K562 (cell line): Measurements from ENCODE around the gene ZNF598. TPM values are rescaled to one million over a fixed set of nuclear protein-coding genes. Genes with fewer than 3 reads are reported as not detected.

Experiments
- ATAC-seq: fragments of 200-7000 bp; cut with Tn5 transposase; 3 replicates; pipeline ENCODE4 v1.9.1; 2020; ENCODE audit warnings: moderate library complexity
- BruUV-seq: library from RNA; stranded (reverse); fragments of 400-500 nt; replicated peaks from 2 replicates; lab custom pipeline; 2021; lab: Mats Ljungman, UMichigan
- CTCF ChIA-PET: fragments of 300-600 bp; formaldehyde crosslinking; extraction: SDS; loops from one replicate; lab custom pipeline; 2021; ENCODE audit warnings: low intra/inter-chr PET ratio; lab: Yijun Ruan, JAX
- POLR2A ChIA-PET: fragments of 300-600, 350-650 bp; sonication (Branson Sonifier 250); formaldehyde crosslinking; extraction: SDS; loops from one replicate; lab custom pipeline; 2021; ENCODE audit warnings: antibody characterized with exemption, inconsistent platforms; lab: Yijun Ruan, JAX
- DNase-seq, 4 experiments: peaks; one replicate each; pipeline versions ENCODE4 v3.0.0 to v3.0.0-alpha.2; 2011 to 2018; ENCODE audit warnings: low spot score in 3 of 4, mixed read lengths in 3 of 4; ENCODE audit errors: extremely low read depth in 1 of 4
- FAIRE-seq: peaks from 2 replicates; lab custom pipeline; 2011; peaks lifted over from hg19 to GRCh38; lab: Jason Lieb, UNC
- H2AFZ ChIP-seq: 2 replicates; pipeline ENCODE4 v1.6.0; 2011; ENCODE audit warnings: low read depth, low read length, control low read depth, inconsistent platforms
- H3K27ac ChIP-seq: fragments of 200-600 bp; 3 replicates; pipeline ENCODE4 v1.8.0; 2011; ENCODE audit warnings: low read depth, mild to moderate bottlenecking, control low read depth, inconsistent platforms, low read length, moderate library complexity, mixed read lengths; ENCODE audit errors: extremely low read depth
- H3K27me3 ChIP-seq, 2 experiments: fragments of 300-600 bp in 1 of 2; 2 replicates in 1 of 2; 3 replicates in 1 of 2; pipeline versions ENCODE4 v1.6.0 to v1.8.0; 2011; ENCODE audit warnings: inconsistent platforms in 2 of 2, low read length in 2 of 2, mild to moderate bottlenecking in 1 of 2, mixed read lengths in 1 of 2, moderate library complexity in 1 of 2; ENCODE audit not compliant: control insufficient read depth in 2 of 2, insufficient read depth in 2 of 2
- H3K36me3 ChIP-seq: fragments of 300-600 bp; 3 replicates; pipeline ENCODE4 v1.8.0; 2011; ENCODE audit warnings: mild to moderate bottlenecking, low read length, inconsistent platforms; ENCODE audit not compliant: control insufficient read depth, insufficient read depth
- H3K4me1 ChIP-seq, 2 experiments: fragments of 200-600 bp in 1 of 2; replicated peaks in 1 of 2; 2 replicates in 1 of 2; 3 replicates in 1 of 2; pipeline versions ENCODE4 v1.5.1 to v1.8.0; 2011; ENCODE audit warnings: inconsistent platforms in 2 of 2, low read length in 2 of 2, mild to moderate bottlenecking in 1 of 2, mixed read lengths in 1 of 2, moderate library complexity in 1 of 2; ENCODE audit not compliant: control insufficient read depth in 2 of 2, insufficient read depth in 2 of 2
- H3K4me2 ChIP-seq: 2 replicates; pipeline ENCODE4 v1.6.1; 2011; ENCODE audit warnings: low read length, control low read depth, inconsistent platforms, mixed read lengths; ENCODE audit not compliant: insufficient read depth
- H3K4me3 ChIP-seq: fragments of 200-600 bp; sonication (generic), shearing (Covaris generic); 2 replicates; pipeline ENCODE4 v1.5.1; 2016; ENCODE audit warnings: control low read depth, inconsistent platforms
- H3K79me2 ChIP-seq: fragments of 200-600 bp; 3 replicates; pipeline ENCODE4 v1.8.0; 2011; ENCODE audit warnings: low read length, inconsistent platforms; ENCODE audit not compliant: control insufficient read depth, insufficient read depth
- H3K9ac ChIP-seq, 2 experiments: 2 replicates each; pipeline versions ENCODE4 v1.6.0 to v1.6.1; 2011; ENCODE audit warnings: low read depth in 2 of 2, low read length in 2 of 2, control low read depth in 1 of 2, inconsistent platforms in 1 of 2, mild to moderate bottlenecking in 1 of 2, mixed read lengths in 1 of 2; ENCODE audit not compliant: insufficient read depth in 1 of 2
- H3K9me1 ChIP-seq: one replicate; pipeline ENCODE4 v1.6.0; 2011; ENCODE audit warnings: inconsistent platforms, mild to moderate bottlenecking, low read length, moderate library complexity; ENCODE audit not compliant: control insufficient read depth, insufficient read depth
- H3K9me3 ChIP-seq: replicated peaks from 2 replicates; pipeline ENCODE4 v1.5.1; 2011; ENCODE audit warnings: low read depth, low read length, inconsistent platforms; ENCODE audit not compliant: control insufficient read depth, insufficient read depth
- H4K20me1 ChIP-seq: replicated peaks from 2 replicates; pipeline ENCODE4 v1.6.1; 2011; ENCODE audit warnings: low read length, inconsistent platforms, mixed read lengths; ENCODE audit not compliant: control insufficient read depth, insufficient read depth
- HCFC1 ChIP-seq: IDR thresholded peaks from 2 replicates; pipeline ENCODE4 v1.6.1; 2012; ENCODE audit warnings: low read depth, low read length, improper control_type of control experiment
- HOXB6 ChIP-seq: fragments of 250-450 bp; sonication (Bioruptor Pico); IDR thresholded peaks from 2 replicates; pipeline ENCODE4 v1.5.1; 2022; ENCODE audit warnings: mild to moderate bottlenecking, borderline replicate concordance
- MTA2 ChIP-seq: fragments of 450-650 bp; IDR thresholded peaks from 2 replicates; pipeline ENCODE4 v1.6.1; 2016; ENCODE audit warnings: low read depth
- POLR2B ChIP-seq: fragments of 450-650 bp; IDR thresholded peaks from 2 replicates; pipeline ENCODE4 v1.6.1; 2018; ENCODE audit warnings: low read depth; ENCODE audit not compliant: partially characterized antibody
- POLR2G ChIP-seq: fragments of 200-400 bp; formaldehyde crosslinking; IDR thresholded peaks from 2 replicates; pipeline ENCODE4 v1.6.1; 2017; ENCODE audit warnings: low read depth, mild to moderate bottlenecking, antibody characterized with exemption, low read length, moderate library complexity
- WGBS: fragments of 100-300 bp; shearing (Covaris generic); methylation state at CpG from one replicate; pipeline ENCODE4 v1.1.6; 2016; ENCODE audit warnings: low coverage, mixed read lengths; ENCODE audit not compliant: insufficient coverage; ENCODE audit errors: missing lambda C conversion rate; 5-methylcytosine and 5-hydroxymethylcytosine counted together
- in situ Hi-C: fragments of 300-500 bp; cut with MboI; formaldehyde crosslinking; loops from 4 replicates; pipeline ENCODE4 v1.15.0; 2018; ENCODE audit warnings: inconsistent platforms, mixed read lengths
- intact Hi-C: fragments of 100-400 bp; cut with micrococcal nuclease; formaldehyde crosslinking; loops from 2 replicates; pipeline ENCODE4 v1.14.2; 2022
- polyA plus RNA-seq, 8 experiments: library from polyadenylated mRNA; depleted of rRNA in 4 of 8; stranded (reverse) in 5 of 8; unstranded in 3 of 8; fragments of >200 nt; fragmentation: Nextera tagmentation in 2 of 8; fragmentation: Illumina TruSeq in 1 of 8; extraction: Ambion mirVana in 2 of 8; extraction: Trizol in 1 of 8; gene quantifications; 2 replicates each; pipeline versions ENCODE4 v1.2.1 to v1.2.3, GENCODE V29; 2011 to 2014; ENCODE audit warnings: inconsistent platforms in 1 of 8, missing spikeins in 1 of 8
- total RNA-seq, 7 experiments: library from RNA; depleted of rRNA in 6 of 7; stranded (reverse); fragments of >200 nt in 6 of 7; fragmentation: Illumina TruSeq in 2 of 7; extraction: Trizol in 2 of 7; gene quantifications; 2 replicates each; pipeline versions ENCODE4 v1.2.1 to v1.2.3, GENCODE V29; 2011 to 2021; ENCODE audit warnings: low replicate concordance in 1 of 7
- TF ChIP-seq, protein P1 (sequence below): fragments of 250-450 bp; sonication (Bioruptor Pico); IDR thresholded peaks from 2 replicates; pipeline ENCODE4 v1.9.0; 2021; ENCODE audit warnings: mild to moderate bottlenecking

Gene ZNF598
- total and polyA plus RNA-seq, 9 of the 15 experiments (the other 6 are each of a cell fraction or from before 2014, with no cell fraction given) = 0.11 to 115 (median 29.6) TPM

DNA sequence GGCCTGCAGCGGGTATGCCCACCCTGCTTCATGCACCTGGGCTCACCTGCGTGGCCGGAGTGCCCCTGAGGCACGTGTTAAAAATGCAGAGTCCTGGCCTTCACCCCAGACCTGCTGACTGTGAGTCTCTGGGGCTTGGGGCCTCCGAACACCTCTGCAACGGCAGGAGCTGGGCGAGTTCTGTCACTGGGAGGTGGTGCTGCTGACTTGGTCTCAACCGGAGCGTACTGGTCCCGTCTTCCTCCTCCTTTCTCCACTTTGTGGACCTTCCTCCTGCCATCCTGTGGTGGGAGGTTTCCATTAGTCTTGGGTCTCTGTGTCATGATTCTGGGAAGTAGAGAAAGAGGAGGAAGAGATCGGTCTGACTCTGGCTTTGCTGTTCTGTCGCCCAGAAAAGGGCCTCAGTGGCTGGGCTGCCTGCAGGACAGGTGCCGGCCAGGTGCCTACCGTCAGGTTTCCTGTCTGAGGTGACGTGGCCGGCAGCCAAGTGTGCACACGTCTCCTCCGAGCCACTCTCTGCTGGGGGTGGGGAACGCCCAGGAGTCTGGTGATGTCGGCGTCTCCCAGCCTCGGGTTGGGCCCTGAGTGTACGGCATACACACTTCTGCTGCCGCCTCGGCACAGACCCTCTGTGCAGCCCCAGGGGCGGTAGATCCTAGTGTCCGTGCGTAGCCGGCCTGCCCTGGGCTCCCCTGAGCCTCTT lies 45.1 kb upstream of the ZNF598 start:
- no peak for TF ChIP-seq HCFC1
- TF ChIP-seq, protein P1, sequence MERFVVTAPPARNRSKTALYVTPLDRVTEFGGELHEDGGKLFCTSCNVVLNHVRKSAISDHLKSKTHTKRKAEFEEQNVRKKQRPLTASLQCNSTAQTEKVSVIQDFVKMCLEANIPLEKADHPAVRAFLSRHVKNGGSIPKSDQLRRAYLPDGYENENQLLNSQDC (CRISPR knock-in tag) = no peak
- TF ChIP-seq HOXB6 (CRISPR knock-in tag) = no peak
- TF ChIP-seq POLR2G = 0 out of 2 replicates have a peak, but pooled peaks have one; percentile 11
- no peak for TF ChIP-seq MTA2
- TF ChIP-seq POLR2B = no peak
- intact Hi-C loops = no loop called here

More for the DNA sequence above, 45.1 kb upstream of the ZNF598 start:
- in situ Hi-C loops = no loop called here
- Histone ChIP-seq H3K79me2 (no peaks in the 10 kb centered on the region), H3K9me1 (no peaks in the 10 kb centered on the region), H3K9ac (peak overlapping the region in 1 of 2 experiments; percentile 55; a peak in 2 of 4 replicates), H2AFZ (no peak overlapping the region), H3K36me3 (peaks cover 45% of the 10 kb centered on the region; the same call in 1 of the 3 replicates), H4K20me1 (peaks cover 4% of the 10 kb centered on the region; the same call in 1 of the 2 replicates), H3K4me1 (peaks cover 0 to 41% of the 10 kb centered on the region in 2 experiments; a peak in 2 of 5 replicates), H3K4me3 (no peak overlapping the region), H3K4me2 (no peak overlapping the region), H3K27ac (no peak overlapping the region), H3K9me3 (no peaks in the 10 kb centered on the region), H3K27me3 (no peaks in the 10 kb centered on the region)
- FAIRE-seq (no peak), DNase-seq (no peak), ATAC-seq (no peak)
- ChIA-PET CTCF (no interaction called here), POLR2A (interaction anchor here (1.0 kb wide), 1 partner anchor 19 kb away, joined by 3 read pairs; no protein-coding TSS in a partner anchor)
- no TSS peak for BruUV-seq
- WGBS = 81% methylated on average over 22 of the region's 29 CpGs
